T follicular helper cell (primary cell): ENCODE results near the gene COX17.

Experiments used
- DNase-seq: peaks from one replicate; pipeline ENCODE4 v3.0.0-alpha.2; 2020; ENCODE audit warnings: low read depth

COX17 gene

DNA sequence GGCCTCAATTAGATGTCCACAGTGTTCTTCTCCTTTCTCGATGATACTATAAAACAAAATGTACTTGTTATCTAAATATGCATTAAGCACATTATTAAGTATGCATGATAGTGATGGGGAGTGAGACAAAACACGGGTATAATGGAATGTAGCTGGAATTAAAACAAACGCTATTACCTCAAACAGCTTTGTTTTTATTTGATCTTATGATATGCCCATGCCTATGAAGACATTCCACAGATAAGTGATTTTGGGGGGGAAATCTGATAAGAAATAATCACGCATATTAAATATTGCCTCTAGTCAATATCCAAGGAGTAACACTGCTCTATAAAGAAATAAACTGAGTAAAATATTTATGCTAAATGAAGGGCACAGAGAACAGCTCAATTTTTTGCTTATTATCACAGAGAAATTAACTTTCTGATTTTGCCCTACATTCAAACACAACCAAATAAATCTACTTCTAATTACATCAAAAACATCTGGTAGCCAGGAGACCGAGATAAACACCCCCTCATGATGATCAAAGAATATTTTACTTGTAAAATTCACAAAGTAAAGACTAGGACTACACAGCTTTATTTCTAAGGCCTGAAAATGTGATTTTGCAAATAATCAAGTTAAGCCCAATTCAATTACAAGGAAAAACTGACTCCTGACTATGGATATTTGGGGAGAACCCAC is 1.9 kb downstream of the COX17 start:
- DNase-seq = no peak

DNA sequence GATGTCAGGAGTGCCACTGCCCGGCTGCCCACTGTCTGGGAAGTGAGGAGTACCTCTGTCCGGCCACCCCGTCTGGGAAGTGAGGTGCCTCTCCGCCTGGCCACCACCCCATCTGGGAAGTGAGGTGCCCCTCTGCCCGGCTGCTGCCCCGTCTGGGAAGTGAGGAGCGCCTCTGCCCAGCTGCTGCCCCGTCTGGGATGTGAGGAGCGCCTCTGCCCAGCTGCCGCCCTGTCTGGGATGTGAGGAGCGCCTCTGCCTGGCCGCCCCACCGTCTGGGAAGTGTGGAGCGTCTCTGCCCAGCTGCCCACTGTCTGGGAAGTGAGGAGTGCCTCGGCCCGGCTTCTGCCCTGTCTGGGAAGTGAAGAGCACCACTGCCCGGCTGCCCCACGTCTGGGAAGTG is 3.3 kb downstream of the COX17 start:
- DNase-seq = no peak

DNA sequence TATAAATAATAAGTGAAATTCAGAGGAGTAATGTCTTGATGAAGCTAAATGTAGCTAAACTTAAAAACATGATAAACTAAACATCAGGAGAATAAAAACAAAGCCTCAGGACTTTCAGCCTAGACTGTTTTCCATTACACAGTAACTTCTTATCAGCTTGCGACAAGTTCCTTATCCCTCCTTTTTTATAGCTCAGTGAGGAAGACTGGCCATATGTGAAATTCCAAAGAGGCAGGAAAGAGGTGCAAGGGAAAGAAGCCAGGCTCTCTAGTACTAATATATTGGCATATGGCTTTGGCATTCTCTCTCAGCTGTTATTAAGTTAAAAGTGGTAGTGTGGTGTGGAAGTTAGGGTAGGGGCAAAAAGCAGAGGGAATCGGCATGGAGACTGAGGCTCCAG is 4.4 kb downstream of the COX17 start:
- no peak for DNase-seq

DNA sequence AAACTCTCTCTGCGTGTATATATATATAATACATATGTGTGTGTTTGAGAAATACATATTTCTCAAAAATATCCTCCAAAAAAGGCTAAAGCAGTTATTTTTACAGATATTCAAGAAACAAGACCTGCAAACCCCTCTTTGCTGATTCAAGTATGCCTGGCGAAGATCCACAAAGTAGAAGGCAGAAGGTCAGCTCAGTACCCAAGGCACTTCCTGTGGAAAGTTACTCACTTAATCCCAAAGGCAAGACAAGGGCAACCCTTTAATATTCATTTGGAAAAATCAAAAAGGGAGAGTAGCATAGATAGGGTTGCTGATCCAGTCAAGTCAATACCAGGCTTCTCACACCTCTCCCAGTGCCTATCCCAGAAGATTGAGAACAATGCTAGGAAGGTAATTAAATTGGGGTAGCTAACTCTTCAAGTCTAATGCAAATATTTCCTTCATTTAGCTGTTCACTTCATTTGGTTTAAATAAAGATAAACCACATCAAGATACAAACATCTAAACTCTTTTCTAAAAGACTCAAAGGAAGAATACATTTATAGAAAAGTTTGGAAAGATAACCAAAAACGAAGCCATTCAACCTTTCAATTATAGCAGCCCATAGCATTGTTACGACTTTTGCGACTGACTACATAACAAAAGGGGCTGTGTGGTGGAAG is 7.2 kb downstream of the COX17 start:
- no peak for DNase-seq

GRCh38 chr3:119665954-119666559 is 11.1 kb downstream of the COX17 start:
- DNase-seq = no peak

DNA sequence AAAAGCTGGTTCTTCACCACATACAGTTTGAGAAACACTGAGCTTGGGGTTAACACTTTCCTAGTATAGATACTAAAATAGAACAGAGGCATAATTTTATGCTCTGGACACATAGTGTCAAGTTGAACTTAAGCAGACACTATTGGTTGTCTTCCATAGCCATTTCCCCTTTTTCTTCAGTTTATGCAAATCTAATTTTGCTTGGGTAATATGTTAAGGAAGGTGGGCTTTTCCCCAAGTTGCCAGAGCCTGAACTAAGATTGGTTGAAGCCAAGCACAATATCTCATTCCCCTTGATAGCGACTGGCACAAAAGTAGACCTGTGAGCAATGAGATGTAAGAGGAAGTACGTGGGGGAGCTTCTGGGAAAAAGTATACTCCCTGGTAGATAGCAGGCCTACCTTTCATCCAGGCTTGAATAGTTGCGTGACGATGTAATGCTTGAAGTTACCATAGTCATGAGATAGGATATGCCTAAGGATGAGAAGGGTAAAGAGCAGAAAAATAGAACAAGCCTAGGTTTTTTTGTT is 12.3 kb downstream of the COX17 start:
- DNase-seq = no peak

- DNase-seq = no peak
Observed at GRCh38 chr3:119664370-119664769, 12.8 kb downstream of the COX17 start.

DNA sequence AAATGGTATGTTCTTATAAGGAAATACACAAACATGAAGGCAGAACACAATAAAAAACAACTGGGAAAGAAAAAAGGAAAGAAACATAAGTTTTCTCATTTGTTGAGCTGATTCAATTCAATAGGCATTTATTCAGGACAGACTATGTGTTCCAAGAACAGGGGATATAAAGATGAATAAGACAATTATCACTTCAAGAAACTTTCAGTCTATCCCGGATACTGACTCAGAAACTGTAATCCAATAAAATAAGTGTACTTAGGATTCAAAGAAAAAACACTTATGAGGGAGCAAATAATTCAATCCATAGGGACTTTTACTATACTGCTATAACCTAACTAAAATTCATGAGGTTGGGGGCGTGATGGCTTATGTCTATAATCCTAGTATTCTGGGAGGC is 13.3 kb downstream of the COX17 start:
- DNase-seq = no peak

- DNase-seq = no peak
Observed at GRCh38 chr3:119662604-119663373, 14.4 kb downstream of the COX17 start.

GRCh38 chr3:119660474-119661440 is 16.4 kb downstream of the COX17 start, which contains the start of gene POPDC2:
Gene POPDC2, minus strand, starts transcription at chr3:119660589. Its CDS starts 166 bp downstream, at chr3:119660423.
- no peak for DNase-seq

- no peak for DNase-seq
Observed at GRCh38 chr3:119659606-119660291, 17.5 kb downstream of the COX17 start.

GRCh38 chr3:119658994-119659393 is 18.2 kb downstream of the COX17 start:
- DNase-seq = no peak

DNA sequence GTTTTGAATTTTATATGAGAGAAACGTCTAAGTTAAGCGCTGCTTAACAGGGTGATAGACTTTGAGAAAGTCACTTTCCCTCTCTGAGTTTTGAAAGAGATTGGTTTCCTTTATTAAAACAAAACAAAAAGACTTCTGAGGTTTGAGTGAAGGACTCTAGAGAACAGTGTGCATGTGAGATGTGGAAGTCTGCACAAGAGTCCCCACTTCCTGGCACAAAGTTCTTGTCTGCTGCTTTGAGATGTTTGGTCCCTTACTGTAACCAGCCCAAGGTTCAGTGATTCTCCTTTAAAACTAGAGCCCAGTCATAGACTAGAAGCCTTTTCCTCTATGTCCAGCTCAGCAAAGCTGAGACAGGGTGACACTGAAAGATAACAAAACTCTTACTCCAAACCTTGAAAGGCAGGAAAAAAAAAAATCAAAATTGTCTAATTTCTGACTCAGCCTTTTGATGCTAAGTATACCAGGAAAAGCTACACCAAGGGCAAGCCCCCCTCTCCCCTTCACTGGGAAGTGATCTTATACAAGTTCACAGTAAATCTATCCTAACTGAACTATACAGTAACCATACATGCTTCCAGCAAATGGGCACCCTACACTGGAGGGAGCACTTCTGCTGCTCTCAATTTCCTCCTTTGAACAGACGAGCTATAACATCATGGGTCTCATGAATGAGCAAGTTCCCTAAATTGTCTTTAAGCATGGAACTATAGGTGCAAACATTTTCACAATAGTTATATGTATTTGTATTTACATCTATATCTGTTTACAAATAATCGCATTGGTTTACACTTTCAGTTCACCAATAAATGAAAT is 19.1 kb downstream of the COX17 start:
- no peak for DNase-seq

GRCh38 chr3:119653876-119654275 is 23.3 kb downstream of the COX17 start:
- no peak for DNase-seq

DNA sequence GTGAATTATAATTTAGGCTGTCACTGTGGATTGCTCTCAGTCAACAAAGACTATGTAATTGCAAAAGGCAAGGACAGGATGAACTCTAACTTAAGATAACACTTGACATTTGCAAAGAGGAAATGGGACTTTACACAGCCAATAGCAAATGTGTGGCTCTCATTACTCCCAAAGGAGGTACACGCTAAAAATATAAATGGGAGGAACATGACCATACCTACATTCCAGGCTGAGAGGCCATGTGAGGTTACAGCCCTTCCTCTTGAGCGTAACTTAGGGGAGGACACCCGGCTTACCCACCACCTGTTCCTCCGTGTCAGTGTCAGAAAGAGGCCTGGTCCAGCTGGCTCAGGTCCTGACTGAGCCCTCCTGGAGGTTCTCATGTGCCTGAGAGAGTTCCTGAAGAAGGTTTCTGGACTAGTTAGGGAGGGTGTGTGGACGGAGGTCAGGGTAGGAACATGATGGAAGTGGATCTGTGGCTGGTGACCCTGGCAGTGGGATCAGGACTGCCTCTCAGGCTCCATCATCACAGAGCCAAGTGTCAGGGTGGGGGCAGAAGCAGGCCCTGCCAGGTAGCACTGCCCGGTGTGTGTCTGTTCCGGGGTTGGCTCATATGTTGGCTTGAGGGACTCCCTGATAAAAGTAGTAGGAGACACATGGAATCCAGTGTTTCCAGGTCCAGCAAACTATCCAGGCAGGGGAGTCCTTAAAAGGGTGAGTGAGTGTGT is 24.7 kb downstream of the COX17 start:
- DNase-seq = no peak

DNA sequence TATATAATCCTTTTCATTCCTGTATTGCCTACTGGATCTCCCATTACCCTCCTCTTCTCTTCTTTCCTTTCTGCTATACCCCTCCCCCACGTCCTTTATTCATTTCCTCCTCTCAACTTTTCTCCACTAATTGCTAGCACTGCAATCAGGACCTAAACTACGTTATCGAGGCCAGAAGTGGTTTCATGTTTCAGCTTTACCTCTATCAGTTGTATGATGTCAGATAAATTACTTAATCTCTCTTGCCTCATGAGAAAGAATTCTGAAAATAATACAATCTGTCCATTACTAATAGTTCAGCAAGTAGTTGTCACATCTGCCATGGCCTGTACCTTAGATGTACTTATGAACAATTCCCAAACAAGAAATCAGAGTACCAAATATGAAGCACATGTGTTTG is 27.4 kb downstream of the COX17 start:
- DNase-seq = no peak

DNA sequence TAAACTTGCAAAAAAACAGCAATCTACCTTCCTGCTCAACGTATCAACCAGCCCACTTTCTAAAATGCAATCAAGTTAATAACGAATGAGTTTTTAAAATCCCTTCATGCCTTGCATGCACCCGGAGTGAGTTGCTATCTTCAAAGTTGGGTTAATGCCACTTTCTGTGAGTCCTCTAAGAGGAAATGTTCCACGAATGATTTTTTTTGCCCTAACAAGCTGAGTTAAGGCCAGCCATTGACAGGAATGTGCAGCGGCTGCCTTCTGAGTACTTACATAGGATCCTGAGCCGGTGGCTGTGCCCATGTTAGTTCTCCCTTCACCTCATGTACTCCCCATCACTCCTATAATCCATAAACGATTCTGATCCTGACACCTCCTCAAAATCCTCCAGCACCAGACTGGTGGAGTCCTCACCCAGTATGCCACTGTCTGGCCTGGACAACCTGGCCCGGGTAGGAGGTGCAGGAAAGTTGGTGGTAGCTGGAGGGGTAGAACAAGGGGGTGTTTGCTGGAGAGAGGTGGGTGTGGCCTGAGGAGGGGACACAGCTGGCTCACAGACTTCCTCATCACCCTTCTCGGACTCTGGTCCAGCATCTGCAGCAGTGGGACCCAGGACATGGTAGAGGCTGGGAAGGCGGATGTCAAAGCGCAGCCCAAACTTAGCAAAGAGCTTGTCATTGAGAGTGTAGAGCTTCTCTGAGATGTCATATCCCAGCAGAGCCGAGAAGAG is 29.2 kb downstream of the COX17 start:
- no peak for DNase-seq

DNA sequence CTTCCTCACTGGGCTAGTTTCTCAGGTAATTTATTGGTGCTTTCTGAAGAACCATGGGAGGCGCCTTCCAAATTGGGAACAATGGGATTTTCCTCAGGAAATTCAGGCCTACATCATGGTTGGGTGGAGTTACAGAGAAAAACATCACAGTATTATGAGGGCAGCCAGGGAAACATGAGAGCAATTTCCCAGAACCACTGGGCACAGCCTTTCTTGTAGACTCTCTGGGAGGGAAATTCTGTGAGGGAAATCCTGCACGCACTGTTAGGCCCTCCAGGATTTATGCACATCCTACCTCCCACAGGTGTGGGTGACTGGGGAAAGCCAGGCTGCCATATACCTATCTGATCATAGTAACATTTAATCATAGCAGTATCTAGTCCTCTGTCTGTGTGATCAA is 30.0 kb downstream of the COX17 start:
- no peak for DNase-seq
